H1 (cell line): Measurements from ENCODE around the gene SPATA33. TPM values are rescaled to one million over a fixed set of nuclear protein-coding genes. Genes with fewer than 3 reads are reported as not detected.
A peak's percentile ranks its signal among the peaks of the same experiment; 100 is the strongest.

Source experiments
- ATF3 ChIP-seq: IDR thresholded peaks from 2 replicates; pipeline ENCODE4 v1.6.1; 2011; ENCODE audit warnings: low read depth, mild to moderate bottlenecking, low read length; ENCODE audit not compliant: insufficient read depth
- EZH2 ChIP-seq: fragments of 200-600 bp; sonication (generic); IDR thresholded peaks from 2 replicates; pipeline ENCODE4 v1.7.1; 2012; ENCODE audit warnings: low read depth, mild to moderate bottlenecking, moderate library complexity, low read length, inconsistent platforms; ENCODE audit not compliant: severe bottlenecking
- TAF7 ChIP-seq: optimal IDR thresholded peaks from 2 replicates; pipeline ENCODE3; 2011; ENCODE audit warnings: low read depth, mild to moderate bottlenecking, inconsistent platforms, low read length, moderate library complexity, borderline replicate concordance
- polyA plus RNA-seq, 7 experiments: library from polyadenylated mRNA; depleted of rRNA in 3 of 7; stranded (reverse) in 5 of 7; unstranded in 2 of 7; fragments of >200 nt in 5 of 7; fragments of 200-250 nt in 2 of 7; gene quantifications; 1 replicate in 5 of 7; 2 replicates in 1 of 7; 4 replicates in 1 of 7; pipeline versions ENCODE4 v1.2.1 to v1.2.3, GENCODE V29; 2011 to 2013; ENCODE audit warnings: missing spikeins in 2 of 7, mixed read lengths in 2 of 7
- total RNA-seq: library from RNA; stranded (reverse); fragmentation: NEBNext Ultra II Directional; extraction: Animal tissue kit (Norgen Biotek cat#: 25700); gene quantifications from 2 replicates; pipeline ENCODE4 v1.2.1, GENCODE V29; 2021

The SPATA33 gene
- total and polyA plus RNA-seq, 2 of the 8 experiments (the other 6 are each of a cell fraction or from before 2014, with no cell fraction given), result 5.4 to 16.9 TPM

GRCh38 chr16:89701425-89702406 lies 44.1 kb downstream of the SPATA33 start, which contains the start of gene SPATA2L (continued):
- TF ChIP-seq ATF3, result no peak
- no peak for TF ChIP-seq EZH2
- peak; percentile 18 for TF ChIP-seq TAF7
